C4-2B (cell line): ENCODE results near the gene UMAD1.

Experiments
- CTCF ChIP-seq: fragments of 450-650 bp; conservative IDR thresholded peaks from 2 replicates; pipeline ENCODE4 v1.5.1; 2017; ENCODE audit warnings: mild to moderate bottlenecking
- ZFX ChIP-seq: fragments of 450-650 bp; IDR thresholded peaks from 2 replicates; pipeline ENCODE4 v1.6.1; 2017

- TF ChIP-seq CTCF (no peak), ZFX (no peak)
Observed at GRCh38 chr7:7817748-7818147, 177.2 kb downstream of the UMAD1 start.
